HG03196 (cell line): ENCODE data around the gene LUC7L2.
"Not testable (repeated sequence)": the region's sequence is repeated elsewhere in the genome, so short reads cannot be mapped to it uniquely, and the experiment has no call there.

Source experiments
- ATAC-seq: cut with Tn5 transposase; IDR thresholded peaks from one replicate; pipeline ENCODE4 v1.9.1; 2021; ENCODE audit not compliant: unreplicated experiment

Gene LUC7L2

DNA sequence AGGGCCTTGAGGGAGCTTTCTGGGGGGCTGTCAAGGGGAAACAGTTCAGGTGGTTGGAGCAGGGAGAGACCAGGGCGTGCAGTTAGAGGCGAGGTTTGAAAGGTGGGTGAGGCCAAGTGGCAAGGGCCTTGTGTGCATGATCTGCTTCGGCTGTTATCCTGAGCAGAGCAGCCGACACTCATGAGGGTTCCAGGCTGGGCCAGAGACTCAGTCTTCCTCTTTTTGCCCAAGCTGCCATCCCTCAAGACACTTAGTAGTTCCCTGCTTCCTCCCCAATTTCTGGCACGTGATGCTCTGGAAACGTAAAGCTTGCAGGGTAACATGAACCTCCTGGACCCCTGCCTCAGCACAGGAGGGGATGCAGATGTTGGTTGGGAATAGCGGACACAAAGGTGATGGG lies 79.7 kb downstream of the LUC7L2 start:
- ATAC-seq = no peak

DNA sequence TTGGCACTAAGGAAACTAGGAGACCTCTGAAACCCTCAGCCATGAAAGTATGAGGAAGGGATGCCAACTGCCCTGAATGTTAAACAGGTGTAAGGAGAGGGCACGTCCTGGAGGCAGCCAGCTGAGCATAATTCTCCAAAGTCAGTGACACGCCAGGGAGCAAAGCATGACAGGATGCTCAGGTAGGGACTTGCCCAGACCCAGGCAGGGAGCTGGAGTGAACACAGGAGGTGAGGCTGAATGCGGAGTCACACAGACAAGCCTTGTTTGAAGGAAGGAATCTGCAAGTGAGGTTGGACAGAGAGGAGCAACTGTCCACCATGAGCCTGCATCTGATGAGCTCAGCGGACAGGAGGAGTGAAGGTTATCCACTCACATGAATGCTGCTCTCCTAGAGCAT lies 82.3 kb downstream of the LUC7L2 start:
- no peak for ATAC-seq

GRCh38 chr7:139446051-139446890 lies 86.6 kb downstream of the LUC7L2 start:
- no peak for ATAC-seq

- ATAC-seq = no peak
Observed at GRCh38 chr7:139450851-139451250, 91.2 kb downstream of the LUC7L2 start.

- ATAC-seq = no peak
Observed at GRCh38 chr7:139451638-139452037, 91.9 kb downstream of the LUC7L2 start.

DNA sequence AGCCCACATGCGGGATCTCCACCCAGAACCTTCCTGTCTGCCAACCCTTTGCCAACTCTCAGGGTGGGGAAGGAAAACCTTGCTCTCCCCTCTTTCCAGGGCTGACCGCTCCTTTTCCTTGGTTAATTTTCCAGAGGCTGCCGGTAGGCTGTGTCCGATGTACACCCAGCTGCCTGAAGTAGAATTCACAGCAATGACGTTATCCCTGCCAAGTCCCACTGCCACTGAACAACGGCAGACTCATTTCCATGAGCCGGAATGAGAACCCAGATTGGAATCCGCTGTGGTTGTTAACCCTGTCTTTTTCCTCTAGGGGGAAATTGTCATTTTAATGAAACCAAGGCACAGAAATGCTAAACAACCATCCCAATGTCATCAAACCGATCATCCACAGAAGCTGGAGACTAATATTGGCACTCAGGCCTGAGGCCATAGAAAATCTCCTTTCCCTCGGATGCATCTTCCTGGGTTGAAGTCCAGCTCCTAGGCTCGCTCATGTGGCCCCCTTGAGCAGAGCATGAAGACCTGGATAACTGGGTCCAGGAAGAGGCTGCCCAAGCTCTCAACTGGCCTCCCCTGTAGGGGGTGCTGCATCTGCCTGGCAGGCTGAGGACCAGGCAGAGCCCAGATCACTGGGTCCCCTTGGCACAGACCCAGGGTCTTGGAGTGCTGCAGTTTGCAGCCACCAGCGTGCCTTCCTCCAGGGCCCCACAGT lies 93.4 kb downstream of the LUC7L2 start:
- ATAC-seq = no peak

DNA sequence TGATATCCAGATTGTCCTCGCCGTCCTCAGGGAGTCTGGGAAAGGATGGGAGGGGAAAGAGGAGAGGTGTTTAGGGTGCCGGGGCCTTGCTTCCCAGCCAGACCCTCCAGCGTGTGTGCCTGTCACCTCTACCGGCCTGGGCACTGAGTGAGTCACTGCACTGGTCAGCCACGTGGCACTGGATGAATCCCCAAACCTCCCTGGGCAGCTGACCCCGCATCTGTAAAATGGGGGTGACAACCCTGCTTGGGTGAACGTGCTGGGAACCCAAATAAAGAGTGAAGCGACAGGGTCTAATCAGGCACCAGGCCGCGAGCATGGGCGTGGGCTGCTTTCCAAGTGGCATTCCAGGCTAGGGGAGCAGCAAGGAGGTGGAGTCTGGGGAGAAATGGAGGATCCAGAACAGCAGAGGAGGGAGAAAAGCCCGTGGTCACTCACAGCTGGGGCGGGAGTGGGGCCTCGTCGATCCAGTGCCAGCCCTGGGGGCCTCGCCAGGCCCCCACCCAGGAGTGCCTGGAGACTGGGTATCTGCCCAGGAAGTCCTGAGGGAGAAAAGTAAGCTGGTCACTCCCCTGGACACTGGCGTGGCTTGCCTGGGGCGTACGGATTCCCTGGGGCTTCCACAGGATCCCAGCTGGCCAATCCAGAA lies 94.1 kb downstream of the LUC7L2 start:
- no peak for ATAC-seq

DNA sequence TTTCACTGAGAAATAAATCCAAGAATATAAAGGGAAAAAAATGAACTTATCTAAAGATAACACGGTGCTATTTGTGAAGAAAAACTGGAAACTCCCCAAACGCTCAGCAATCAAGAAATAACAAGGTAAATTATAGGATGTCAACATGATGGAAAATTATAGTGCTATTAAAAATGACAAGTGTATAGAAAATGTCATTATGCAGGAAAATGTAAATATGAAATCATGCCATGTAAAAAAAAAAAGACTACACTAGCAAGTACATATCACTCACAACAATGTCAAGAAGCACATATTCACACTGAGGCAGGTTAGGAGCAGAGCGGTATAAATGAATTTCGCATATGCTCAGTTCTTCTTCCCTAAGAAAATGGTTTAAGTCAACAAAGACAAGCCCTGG lies 96.1 kb downstream of the LUC7L2 start:
- no peak for ATAC-seq

DNA sequence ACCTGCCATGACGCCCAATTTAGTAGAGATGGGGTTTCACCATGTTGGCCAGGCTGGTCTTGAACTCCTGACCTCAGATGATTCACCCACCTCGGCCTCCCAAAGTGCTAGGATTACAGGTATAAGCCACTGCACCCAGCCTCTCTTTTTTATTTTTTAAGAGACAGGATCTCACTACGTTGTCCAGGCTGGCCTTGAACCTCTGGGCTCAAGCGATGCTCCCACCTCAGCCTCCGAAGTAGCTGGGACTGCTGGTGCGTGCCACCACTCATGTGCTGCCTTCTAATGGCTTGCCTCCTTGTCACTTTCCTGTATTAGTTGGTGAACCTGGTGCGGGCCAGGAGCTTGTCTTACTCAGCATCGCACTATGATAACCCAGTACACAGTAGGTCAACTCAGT lies 96.8 kb downstream of the LUC7L2 start:
- no peak for ATAC-seq

DNA sequence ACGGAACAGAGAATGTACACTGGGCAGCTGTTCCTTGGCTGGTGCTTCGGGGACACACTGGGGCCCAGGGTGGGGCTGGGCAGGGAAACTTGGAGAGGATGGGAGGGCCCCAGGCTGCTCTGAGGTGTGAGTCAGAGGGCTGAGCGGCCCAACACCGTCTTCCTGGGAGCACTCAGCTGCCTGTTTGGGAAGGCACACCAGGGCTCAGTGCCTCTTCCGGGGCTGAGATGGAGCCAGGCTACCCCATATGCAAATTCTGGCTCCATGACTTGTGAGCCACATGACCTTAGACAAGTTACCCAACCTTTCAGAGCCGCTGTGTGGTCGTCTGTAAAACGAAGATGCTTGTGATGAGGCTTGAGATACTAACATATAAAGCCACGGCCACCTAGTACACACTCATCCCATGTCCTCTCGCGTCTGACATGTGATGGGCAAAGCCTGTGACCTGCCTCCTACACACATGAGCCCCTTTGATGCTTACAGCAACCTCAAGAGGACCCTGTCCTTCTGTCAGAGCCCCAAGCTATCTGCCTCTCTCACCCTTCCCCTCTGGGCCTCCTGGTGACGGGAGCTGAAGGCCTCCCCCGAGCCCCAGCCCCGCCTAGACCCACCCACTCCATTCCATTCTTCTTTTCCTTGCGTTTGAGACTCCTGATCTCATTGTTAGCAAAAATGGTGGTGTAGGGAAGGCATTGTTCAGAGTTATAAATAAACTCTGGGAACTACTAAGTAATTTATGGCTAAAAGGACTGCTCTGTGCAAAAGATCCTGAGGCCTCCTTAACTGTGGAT lies 97.7 kb downstream of the LUC7L2 start:
- ATAC-seq = no peak

GRCh38 chr7:139463421-139463820 lies 103.7 kb downstream of the LUC7L2 start:
- not testable (repeated sequence) for ATAC-seq

DNA sequence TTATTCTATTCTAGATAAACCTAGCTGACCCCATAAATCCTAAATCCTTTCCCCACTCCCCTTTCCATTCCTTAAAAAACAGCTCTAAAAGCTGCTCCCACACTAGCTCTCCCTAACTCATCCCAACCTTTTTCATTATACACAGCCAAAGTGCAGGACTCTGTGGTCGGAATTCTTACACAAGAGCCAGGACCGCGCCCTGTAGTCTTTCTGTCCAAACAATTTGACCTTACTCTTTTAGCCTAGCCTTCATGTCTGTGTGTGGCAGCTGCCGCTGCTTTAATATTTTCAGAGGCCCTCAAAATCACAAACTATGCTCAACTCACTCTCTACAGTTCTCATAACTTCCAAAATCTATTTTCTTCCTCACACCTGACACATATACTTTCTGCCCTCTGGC lies 104.8 kb downstream of the LUC7L2 start:
- ATAC-seq = not testable (repeated sequence)

DNA sequence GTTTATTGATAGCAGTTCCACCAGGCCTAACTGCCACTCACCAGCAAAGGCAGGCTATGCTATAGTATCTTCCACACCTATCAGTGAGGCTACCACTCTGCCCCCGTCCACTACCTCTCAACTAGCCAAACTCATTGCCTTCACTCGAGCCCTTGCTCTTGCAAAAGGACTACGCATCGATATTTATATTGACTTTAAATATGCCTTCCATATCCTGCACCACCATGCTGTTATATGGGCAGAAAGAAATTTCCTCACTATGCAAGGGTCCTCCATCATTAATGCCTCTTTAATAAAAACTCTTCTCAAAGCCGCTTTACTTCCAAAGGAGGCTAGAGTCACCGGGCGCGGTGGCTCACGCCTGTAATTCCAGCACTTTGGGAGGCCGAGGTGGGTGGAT lies 105.4 kb downstream of the LUC7L2 start:
- not testable (repeated sequence) for ATAC-seq

DNA sequence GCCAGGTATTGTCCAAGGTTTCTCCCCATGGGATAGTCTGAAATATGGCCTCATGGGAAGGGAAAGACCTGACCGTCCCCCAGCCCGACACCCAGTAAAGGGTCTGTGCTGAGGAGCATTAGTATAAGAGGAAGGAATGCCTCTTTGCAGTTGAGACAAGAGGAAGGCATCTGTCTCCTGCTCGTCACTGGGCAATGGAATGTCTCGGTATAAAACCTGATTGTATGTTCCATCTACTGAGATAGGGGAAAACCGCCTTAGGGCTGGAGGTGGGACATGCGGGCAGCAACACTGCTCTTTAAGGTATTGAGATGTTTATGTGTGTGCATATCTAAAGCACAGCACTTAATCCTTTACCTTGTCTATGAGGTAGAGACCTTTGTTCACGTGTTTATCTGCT lies 108.0 kb downstream of the LUC7L2 start:
- ATAC-seq = not testable (repeated sequence)

- not testable (repeated sequence) for ATAC-seq
Observed at GRCh38 chr7:139468281-139468680, 108.6 kb downstream of the LUC7L2 start.

- no peak for ATAC-seq
Observed at GRCh38 chr7:139471740-139472353, 112.2 kb downstream of the LUC7L2 start.
